GM12892 (cell line): Measurements from ENCODE around the gene LGALS12.

ENCODE experiments used
- POLR2A ChIP-seq: IDR thresholded peaks from 2 replicates; pipeline ENCODE4 v1.6.1; 2011; ENCODE audit warnings: low read depth, low read length, control low read depth
- POLR2AphosphoS5 ChIP-seq: IDR thresholded peaks from 2 replicates; pipeline ENCODE4 v1.6.1; 2011; ENCODE audit warnings: low read depth, low read length, control low read depth

GRCh38 chr11:63517156-63517555 lies 11.3 kb downstream of the LGALS12 start:
- no peak for TF ChIP-seq POLR2A
- TF ChIP-seq POLR2AphosphoS5: no peak
